ENCODE measurements around the gene ASB10.

DNA sequence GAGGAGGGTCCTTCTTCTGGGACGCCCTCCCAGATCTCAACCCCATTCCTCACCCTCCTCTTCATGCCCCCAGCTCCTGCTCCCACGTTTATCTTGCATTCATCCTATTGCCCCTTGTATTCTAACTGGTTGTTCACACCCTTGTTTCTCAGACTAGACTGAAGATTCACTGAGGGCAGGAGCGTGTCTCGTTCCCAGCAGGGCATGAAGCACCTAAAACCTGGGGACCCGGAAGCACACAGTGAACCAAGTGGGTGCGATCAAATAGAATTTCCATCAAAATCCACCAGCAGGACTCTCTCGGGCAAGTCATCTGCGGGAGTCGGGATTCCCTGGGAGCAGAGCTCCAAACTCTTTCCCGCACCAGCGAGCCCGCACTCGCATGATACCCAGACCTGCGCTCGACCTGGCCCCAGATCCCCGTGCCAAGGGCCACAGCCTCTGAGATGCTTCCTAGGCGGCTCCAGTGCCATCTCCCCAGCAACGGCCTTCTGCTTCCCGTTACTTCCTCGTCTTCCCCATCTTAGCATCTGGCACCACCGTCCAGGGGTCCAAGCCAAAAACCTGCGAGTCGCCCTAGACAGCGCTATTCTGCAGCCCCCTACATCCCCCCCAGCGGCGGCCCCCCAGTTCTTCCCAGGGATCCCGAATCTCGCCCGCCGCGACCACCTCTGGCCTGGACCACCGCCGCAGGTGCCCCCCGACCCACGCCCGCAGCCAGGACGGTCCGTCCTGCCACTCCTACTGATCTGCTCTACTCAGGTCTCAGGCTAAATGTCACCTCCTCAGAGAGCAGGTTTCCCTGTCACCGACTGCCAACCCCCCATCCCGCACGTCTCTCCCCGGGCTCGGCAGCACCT, 13.4 kb downstream of the ASB10 start:
- TF ChIP-seq GABPA (IDR thresholded peaks at IDR 0.05; ENCODE audit: low read depth) (no peak), ELF1 (IDR thresholded peaks at IDR 0.05) (no peak), RFX5 (IDR thresholded peaks at IDR 0.05; ENCODE audit: low read length) (no peak), TCF12 (IDR thresholded peaks at IDR 0.05) (no peak), JUND (IDR thresholded peaks at IDR 0.05) (no peak), POLR2AphosphoS5 (IDR thresholded peaks at IDR 0.05; ENCODE audit: low read depth, low read length) (no peak), CHD2 (IDR thresholded peaks at IDR 0.05; ENCODE audit: low read length, partially characterized antibody) (no peak), SIN3A (IDR thresholded peaks at IDR 0.05; ENCODE audit: borderline replicate concordance, low read depth, low read length) (no peak), EZH2phosphoT487 (IDR thresholded peaks at IDR 0.05; ENCODE audit: borderline replicate concordance, low read depth) (no peak), EP300 (IDR thresholded peaks at IDR 0.05; ENCODE audit: borderline replicate concordance in 1 of 2, low read depth in 1 of 2, low read length in 1 of 2) (no peak)
- TF ChIP-seq, protein P1, sequence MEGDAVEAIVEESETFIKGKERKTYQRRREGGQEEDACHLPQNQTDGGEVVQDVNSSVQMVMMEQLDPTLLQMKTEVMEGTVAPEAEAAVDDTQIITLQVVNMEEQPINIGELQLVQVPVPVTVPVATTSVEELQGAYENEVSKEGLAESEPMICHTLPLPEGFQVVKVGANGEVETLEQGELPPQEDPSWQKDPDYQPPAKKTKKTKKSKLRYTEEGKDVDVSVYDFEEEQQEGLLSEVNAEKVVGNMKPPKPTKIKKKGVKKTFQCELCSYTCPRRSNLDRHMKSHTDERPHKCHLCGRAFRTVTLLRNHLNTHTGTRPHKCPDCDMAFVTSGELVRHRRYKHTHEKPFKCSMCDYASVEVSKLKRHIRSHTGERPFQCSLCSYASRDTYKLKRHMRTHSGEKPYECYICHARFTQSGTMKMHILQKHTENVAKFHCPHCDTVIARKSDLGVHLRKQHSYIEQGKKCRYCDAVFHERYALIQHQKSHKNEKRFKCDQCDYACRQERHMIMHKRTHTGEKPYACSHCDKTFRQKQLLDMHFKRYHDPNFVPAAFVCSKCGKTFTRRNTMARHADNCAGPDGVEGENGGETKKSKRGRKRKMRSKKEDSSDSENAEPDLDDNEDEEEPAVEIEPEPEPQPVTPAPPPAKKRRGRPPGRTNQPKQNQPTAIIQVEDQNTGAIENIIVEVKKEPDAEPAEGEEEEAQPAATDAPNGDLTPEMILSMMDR (IDR thresholded peaks at IDR 0.05) = no peak
- TF ChIP-seq, protein P2, sequence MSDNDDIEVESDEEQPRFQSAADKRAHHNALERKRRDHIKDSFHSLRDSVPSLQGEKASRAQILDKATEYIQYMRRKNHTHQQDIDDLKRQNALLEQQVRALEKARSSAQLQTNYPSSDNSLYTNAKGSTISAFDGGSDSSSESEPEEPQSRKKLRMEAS (IDR thresholded peaks at IDR 0.05; ENCODE audit: low read depth) = no peak
